Measurements from ENCODE around the gene MAN1B1. TPM values are rescaled to one million over a fixed set of nuclear protein-coding genes. Genes with fewer than 3 reads are reported as not detected.
A peak's percentile ranks its signal among the peaks of the same experiment; 100 is the strongest.

Gene MAN1B1
- total and polyA plus RNA-seq, 4 experiments from 2014 or later, result 35.4 to 71.0 (median 50.4) TPM

GRCh38 chr9:137075275-137075775 is 11.5 kb upstream of the MAN1B1 start:
- H3K36me3 Mint-ChIP-seq, result peaks cover 0 to 3% of the 10 kb centered on the region in 2 donors
- Histone ChIP-seq H3K27me3 (ENCODE audit: insufficient read depth, low read length) (no peaks in the 10 kb centered on the region), H3K36me3 (ENCODE audit: insufficient read depth, low read length) (no peaks in the 10 kb centered on the region), H3K4me3 (ENCODE audit: low read length in 2 of 2) (no peak overlapping the region), H3K4me1 (ENCODE audit: insufficient read depth, low read length) (peaks cover 14% of the 10 kb centered on the region), H3K27ac (ENCODE audit: low read depth, low read length) (no peak overlapping the region), H3K9me3 (ENCODE audit: control insufficient read depth in 1 of 2, low read length in 2 of 2) (no peaks in the 10 kb centered on the region)
- no peaks in the 10 kb centered on the region for H3K27me3 Mint-ChIP-seq
- no peaks in the 10 kb centered on the region for H3K9me3 Mint-ChIP-seq
- DNase-seq, result peak in 1 of 5 donors; percentile 4
- H3K27ac Mint-ChIP-seq, result peak overlapping the region in 1 of 7 donors; percentile 57
- intact Hi-C loops (cut with micrococcal nuclease), result no loop called here
- peaks cover 2 to 13% (median 6%) of the 10 kb centered on the region in 4 donors for H3K4me1 Mint-ChIP-seq
- POLR2A ChIA-PET (ENCODE audit: partially characterized antibody), result interaction anchor here (1.1 kb wide), 1 partner anchor 11 kb away, joined by 3 read pairs; the partner anchor contains the start of gene MAN1B1
- CTCF ChIA-PET (ENCODE audit: partially characterized antibody), result interaction anchor here (1.0 to 2.6 kb wide), 3 partner anchors 10 to 21 kb away, joined by 3 to 16 read pairs (median 10); no protein-coding TSS in a partner anchor
- peak overlapping the region in 4 of 8 donors; percentile 9 to 66 (median 30) for H3K4me3 Mint-ChIP-seq

GRCh38 chr9:137076636-137077009 is 10.2 kb upstream of the MAN1B1 start:
- Histone ChIP-seq H3K36me3 (ENCODE audit: insufficient read depth, low read length) (no peaks in the 10 kb centered on the region), H3K4me1 (ENCODE audit: insufficient read depth, low read length) (peaks cover 8% of the 10 kb centered on the region), H3K4me3 (ENCODE audit: low read length in 2 of 2) (no peak overlapping the region), H3K27me3 (ENCODE audit: insufficient read depth, low read length) (no peaks in the 10 kb centered on the region), H3K9me3 (ENCODE audit: control insufficient read depth in 1 of 2, low read length in 2 of 2) (no peaks in the 10 kb centered on the region), H3K27ac (ENCODE audit: low read depth, low read length) (no peak overlapping the region)
- POLR2A ChIA-PET (ENCODE audit: partially characterized antibody), result interaction anchor here (1.2 to 2.6 kb wide), 5 partner anchors 9 to 349 kb away, joined by 3 to 30 read pairs (median 4); partner anchors contain the start of genes MAN1B1 and TRAF2
- no peaks in the 10 kb centered on the region for H3K9me3 Mint-ChIP-seq
- CTCF ChIA-PET (ENCODE audit: partially characterized antibody), result interaction anchor here (1.5 to 2.6 kb wide), 5 partner anchors 9 to 30 kb away, joined by 4 to 16 read pairs (median 9); partner anchors contain the start of genes MAN1B1 and NPDC1
- DNase-seq, result no peak
- intact Hi-C loops (cut with micrococcal nuclease), result no loop called here
- peaks cover 0 to 3% of the 10 kb centered on the region in 2 donors for H3K36me3 Mint-ChIP-seq
- peaks cover 0 to 3% (median 1%) of the 10 kb centered on the region in 4 donors for H3K4me1 Mint-ChIP-seq
- H3K27ac Mint-ChIP-seq, result peak overlapping the region in 3 of 7 donors; percentile 24 to 30 (median 29)
- H3K4me3 Mint-ChIP-seq, result peak overlapping the region; percentile 39 to 74 (median 58)
- no peaks in the 10 kb centered on the region for H3K27me3 Mint-ChIP-seq

GRCh38 chr9:137077010-137077747 is 9.6 kb upstream of the MAN1B1 start, which contains the start of gene UAP1L1:
Gene UAP1L1, plus strand, starts transcription at chr9:137077517. Its CDS starts 16 bp downstream, at chr9:137077533.
- Histone ChIP-seq H3K27me3 (ENCODE audit: insufficient read depth, low read length) (no peaks in the 10 kb centered on the region), H3K4me1 (ENCODE audit: insufficient read depth, low read length) (peaks cover 8% of the 10 kb centered on the region), H3K27ac (ENCODE audit: low read depth, low read length) (peak within 1 kb of the TSS; percentile 38), H3K9me3 (ENCODE audit: control insufficient read depth in 1 of 2, low read length in 2 of 2) (no peaks in the 10 kb centered on the region), H3K4me3 (ENCODE audit: low read length in 2 of 2) (peak within 1 kb of the TSS in 1 of 2 donors; percentile 45), H3K36me3 (ENCODE audit: insufficient read depth, low read length) (no peaks in the 10 kb centered on the region)
- Mint-ChIP-seq H3K4me3 (peak within 1 kb of the TSS; percentile 39 to 82 (median 72)), H3K4me1 (peaks cover 0 to 3% (median 1%) of the 10 kb centered on the region in 4 donors), H3K27ac (peak within 1 kb of the TSS in 3 of 7 donors; percentile 24 to 63 (median 29)), H3K36me3 (peaks cover 0 to 3% of the 10 kb centered on the region in 2 donors), H3K27me3 (no peaks in the 10 kb centered on the region), H3K9me3 (no peaks in the 10 kb centered on the region)
- ChIA-PET POLR2A (ENCODE audit: partially characterized antibody) (interaction anchor here (0.9 to 2.6 kb wide), 9 partner anchors 9 to 349 kb away, joined by 3 to 30 read pairs (median 4); partner anchors contain the start of genes ENTPD2, MAN1B1, NPDC1 and TRAF2), CTCF (ENCODE audit: partially characterized antibody) (interaction anchor here (1.5 to 2.6 kb wide), 5 partner anchors 9 to 30 kb away, joined by 4 to 16 read pairs (median 9); partner anchors contain the start of genes MAN1B1 and NPDC1)
- DNase-seq, result peak; percentile 32 to 63 (median 36)
- intact Hi-C loops (cut with micrococcal nuclease), result no loop called here

GRCh38 chr9:137077758-137078693 is 8.8 kb upstream of the MAN1B1 start:
- intact Hi-C loops (cut with micrococcal nuclease), result no loop called here
- Mint-ChIP-seq H3K36me3 (peaks cover 0 to 3% of the 10 kb centered on the region in 2 donors), H3K4me1 (peaks cover 0 to 3% (median 1%) of the 10 kb centered on the region in 4 donors), H3K4me3 (peak overlapping the region; percentile 35 to 82 (median 71)), H3K27ac (peak overlapping the region in 1 of 7 donors; percentile 63), H3K9me3 (no peaks in the 10 kb centered on the region), H3K27me3 (no peaks in the 10 kb centered on the region)
- Histone ChIP-seq H3K9me3 (ENCODE audit: control insufficient read depth in 1 of 2, low read length in 2 of 2) (no peaks in the 10 kb centered on the region), H3K27me3 (ENCODE audit: insufficient read depth, low read length) (no peaks in the 10 kb centered on the region), H3K4me3 (ENCODE audit: low read length in 2 of 2) (peak overlapping the region in 1 of 2 donors; percentile 45), H3K36me3 (ENCODE audit: insufficient read depth, low read length) (no peaks in the 10 kb centered on the region), H3K4me1 (ENCODE audit: insufficient read depth, low read length) (peaks cover 8% of the 10 kb centered on the region), H3K27ac (ENCODE audit: low read depth, low read length) (peak overlapping the region; percentile 38)
- ChIA-PET POLR2A (ENCODE audit: partially characterized antibody) (interaction anchor here (0.9 to 2.6 kb wide), 8 partner anchors 9 to 350 kb away, joined by 3 to 30 read pairs (median 4); partner anchors contain the start of genes ENTPD2, MAN1B1, NPDC1 and TRAF2), CTCF (ENCODE audit: partially characterized antibody) (interaction anchor here (1.5 to 2.6 kb wide), 4 partner anchors 10 to 31 kb away, joined by 6 to 16 read pairs (median 10); partner anchors contain the start of gene NPDC1)
- peak in 3 of 5 donors; percentile 24 to 53 (median 30) for DNase-seq

- CTCF ChIA-PET (ENCODE audit: partially characterized antibody), result interaction anchor here (1.4 kb wide), 1 partner anchor 11 kb away, joined by 3 read pairs; no protein-coding TSS in a partner anchor
- no peak for DNase-seq
- Mint-ChIP-seq H3K27ac (no peak overlapping the region), H3K36me3 (peaks cover 0 to 3% of the 10 kb centered on the region in 2 donors), H3K9me3 (no peaks in the 10 kb centered on the region), H3K4me3 (peak overlapping the region in 6 of 8 donors; percentile 31 to 67 (median 40)), H3K27me3 (no peaks in the 10 kb centered on the region), H3K4me1 (peaks cover 0 to 3% (median 1%) of the 10 kb centered on the region in 4 donors)
- Histone ChIP-seq H3K4me3 (ENCODE audit: low read length in 2 of 2) (no peak overlapping the region), H3K4me1 (ENCODE audit: insufficient read depth, low read length) (peaks cover 8% of the 10 kb centered on the region), H3K36me3 (ENCODE audit: insufficient read depth, low read length) (no peaks in the 10 kb centered on the region), H3K27ac (ENCODE audit: low read depth, low read length) (no peak overlapping the region), H3K27me3 (ENCODE audit: insufficient read depth, low read length) (no peaks in the 10 kb centered on the region), H3K9me3 (ENCODE audit: control insufficient read depth in 1 of 2, low read length in 2 of 2) (no peaks in the 10 kb centered on the region)
- POLR2A ChIA-PET (ENCODE audit: partially characterized antibody), result interaction anchor here (0.9 to 2.6 kb wide), 2 partner anchors 8 kb away, joined by 3 to 30 read pairs; partner anchors contain the start of gene MAN1B1
- intact Hi-C loops (cut with micrococcal nuclease), result no loop called here
Observed at GRCh38 chr9:137078701-137079400, 7.9 kb upstream of the MAN1B1 start.

GRCh38 chr9:137079401-137079787 is 7.4 kb upstream of the MAN1B1 start:
- no peaks in the 10 kb centered on the region for H3K36me3 ChIP-seq (ENCODE audit: insufficient read depth, low read length)
- CTCF ChIA-PET (ENCODE audit: partially characterized antibody), result interaction anchor here (0.6 to 1.4 kb wide), 2 partner anchors 11 to 223 kb away, joined by 3 read pairs; partner anchors contain the start of gene NRARP
- POLR2A ChIA-PET (ENCODE audit: partially characterized antibody), result interaction anchor here (0.9 kb wide), 1 partner anchor 9 kb away, joined by 3 read pairs; no protein-coding TSS in a partner anchor
- no peaks in the 10 kb centered on the region for H3K27me3 ChIP-seq (ENCODE audit: insufficient read depth, low read length)
- no peak overlapping the region for H3K27ac ChIP-seq (ENCODE audit: low read depth, low read length)
- peak overlapping the region in 3 of 8 donors; percentile 17 to 59 (median 38) for H3K4me3 Mint-ChIP-seq
- H3K4me1 ChIP-seq (ENCODE audit: insufficient read depth, low read length), result peaks cover 8% of the 10 kb centered on the region
- peaks cover 0 to 3% of the 10 kb centered on the region in 2 donors for H3K36me3 Mint-ChIP-seq
- H3K9me3 ChIP-seq (ENCODE audit: control insufficient read depth in 1 of 2, low read length in 2 of 2), result no peaks in the 10 kb centered on the region
- intact Hi-C loops (cut with micrococcal nuclease), result no loop called here
- H3K9me3 Mint-ChIP-seq, result no peaks in the 10 kb centered on the region
- H3K4me3 ChIP-seq (ENCODE audit: low read length in 2 of 2), result no peak overlapping the region
- DNase-seq, result no peak
- no peaks in the 10 kb centered on the region for H3K27me3 Mint-ChIP-seq
- H3K4me1 Mint-ChIP-seq, result peaks cover 0 to 3% (median 1%) of the 10 kb centered on the region in 4 donors
- H3K27ac Mint-ChIP-seq, result no peak overlapping the region
